ENCODE data around the gene ROMO1.
"Not testable (repeated sequence)": the region's sequence is repeated elsewhere in the genome, so short reads cannot be mapped to it uniquely, and the experiment has no call there.

DNA sequence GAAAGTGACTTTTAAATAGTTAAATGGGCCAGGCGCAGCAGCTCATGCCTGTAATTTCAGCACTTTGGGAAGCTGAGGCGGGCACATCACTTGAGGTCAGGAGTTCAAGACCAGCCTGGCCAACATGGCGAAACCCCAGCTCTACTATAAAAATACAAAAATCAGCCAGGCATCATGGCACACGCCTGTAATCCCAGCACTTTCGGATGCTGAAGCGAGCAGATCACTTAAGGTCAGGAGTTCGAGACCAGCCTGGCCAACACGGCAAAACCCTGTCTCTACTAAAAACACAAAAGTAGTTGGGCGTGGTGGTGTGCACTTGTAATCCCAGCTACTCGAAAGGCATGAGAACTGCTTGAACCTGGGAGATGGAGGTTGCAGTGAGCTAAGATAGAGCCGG, 6.7 kb downstream of the ROMO1 start:
- not testable (repeated sequence) for TF ChIP-seq POLR2A (IDR thresholded peaks at IDR 0.05)
- TF ChIP-seq, protein P1, sequence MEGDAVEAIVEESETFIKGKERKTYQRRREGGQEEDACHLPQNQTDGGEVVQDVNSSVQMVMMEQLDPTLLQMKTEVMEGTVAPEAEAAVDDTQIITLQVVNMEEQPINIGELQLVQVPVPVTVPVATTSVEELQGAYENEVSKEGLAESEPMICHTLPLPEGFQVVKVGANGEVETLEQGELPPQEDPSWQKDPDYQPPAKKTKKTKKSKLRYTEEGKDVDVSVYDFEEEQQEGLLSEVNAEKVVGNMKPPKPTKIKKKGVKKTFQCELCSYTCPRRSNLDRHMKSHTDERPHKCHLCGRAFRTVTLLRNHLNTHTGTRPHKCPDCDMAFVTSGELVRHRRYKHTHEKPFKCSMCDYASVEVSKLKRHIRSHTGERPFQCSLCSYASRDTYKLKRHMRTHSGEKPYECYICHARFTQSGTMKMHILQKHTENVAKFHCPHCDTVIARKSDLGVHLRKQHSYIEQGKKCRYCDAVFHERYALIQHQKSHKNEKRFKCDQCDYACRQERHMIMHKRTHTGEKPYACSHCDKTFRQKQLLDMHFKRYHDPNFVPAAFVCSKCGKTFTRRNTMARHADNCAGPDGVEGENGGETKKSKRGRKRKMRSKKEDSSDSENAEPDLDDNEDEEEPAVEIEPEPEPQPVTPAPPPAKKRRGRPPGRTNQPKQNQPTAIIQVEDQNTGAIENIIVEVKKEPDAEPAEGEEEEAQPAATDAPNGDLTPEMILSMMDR (IDR thresholded peaks at IDR 0.05), result not testable (repeated sequence)

Data from adrenal gland (tissue), 5 donors.